ENCODE measurements around the gene HHIPL1.

Gene HHIPL1

DNA sequence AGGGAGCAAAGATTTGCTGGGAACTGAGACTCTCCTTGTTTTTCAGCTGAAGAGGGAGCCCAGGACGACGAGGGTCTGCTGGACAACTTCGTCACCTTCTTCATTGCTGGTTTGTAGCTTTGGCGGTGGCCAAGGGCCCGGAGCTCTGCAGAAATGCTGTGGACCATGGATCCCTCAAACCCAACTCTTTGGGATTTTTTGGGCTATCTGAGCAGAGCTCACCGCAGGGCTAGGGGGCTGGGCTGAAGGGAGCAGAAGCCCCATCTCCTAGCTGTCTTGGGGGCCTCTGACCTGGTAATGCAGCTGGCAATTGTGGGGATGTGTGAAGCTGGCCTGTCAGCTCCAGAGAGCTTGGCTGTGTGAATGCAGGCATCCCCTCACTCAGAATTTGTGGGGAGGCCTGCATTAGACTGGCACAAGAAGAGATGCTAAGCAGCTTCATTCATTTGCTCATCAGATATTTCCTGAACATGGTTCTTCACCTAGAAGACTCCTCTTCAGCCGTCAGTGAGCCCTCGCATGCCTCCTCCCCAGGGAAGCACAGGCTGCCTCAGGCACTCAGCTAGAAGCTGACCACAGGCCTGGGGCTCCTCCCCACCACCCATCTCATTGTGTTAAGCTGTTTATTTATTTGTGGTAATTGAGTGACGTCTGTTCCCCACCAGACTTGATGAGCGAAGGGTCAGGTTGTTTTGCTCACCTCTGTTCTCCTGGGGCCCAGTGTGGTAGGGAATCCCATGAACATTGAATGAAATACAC, 71.3 kb downstream of the HHIPL1 start:
- DNase-seq (ENCODE audit: low read depth), result no peak

DNA sequence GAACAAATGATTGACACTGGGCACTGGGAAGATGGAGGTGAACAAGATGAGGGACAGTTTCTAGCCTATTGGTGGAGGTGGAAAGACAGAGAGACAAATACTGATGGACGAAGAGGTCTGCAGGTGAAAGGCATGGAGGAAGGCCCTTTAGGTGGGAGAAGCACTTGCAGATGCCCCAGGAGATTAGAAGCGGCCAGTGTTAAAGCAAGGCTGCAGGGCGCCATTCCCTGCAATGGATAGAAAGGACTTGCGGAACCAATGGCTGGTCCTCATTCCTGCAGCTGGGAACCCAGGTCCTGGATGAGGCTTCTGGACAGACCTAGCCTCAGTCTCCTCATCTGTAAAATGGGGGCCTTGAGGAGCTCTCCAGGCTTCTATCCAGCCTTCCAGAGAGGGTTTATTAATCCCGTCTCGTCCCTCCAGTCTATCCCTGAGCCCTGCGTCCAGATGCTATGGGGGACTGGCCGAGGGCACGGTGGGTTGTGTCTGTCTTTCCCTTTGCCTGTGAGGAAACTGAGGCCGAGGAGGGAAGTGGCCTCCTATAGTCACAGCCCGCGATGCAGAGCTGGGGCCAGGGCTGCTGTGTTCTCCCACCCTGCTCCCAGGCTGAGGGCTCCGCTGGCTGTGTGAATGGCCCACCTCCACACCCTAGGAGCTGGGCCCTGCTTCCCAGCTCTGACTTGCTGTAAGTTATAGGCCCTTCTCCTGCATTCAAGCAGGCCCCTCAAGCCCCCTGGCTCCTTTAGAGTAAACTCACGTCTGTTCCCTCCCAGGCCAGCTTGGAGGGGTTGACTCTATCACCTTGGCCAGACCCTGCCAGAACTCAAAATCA, 72.1 kb downstream of the HHIPL1 start:
- no peak for DNase-seq (ENCODE audit: low read depth)

DNA sequence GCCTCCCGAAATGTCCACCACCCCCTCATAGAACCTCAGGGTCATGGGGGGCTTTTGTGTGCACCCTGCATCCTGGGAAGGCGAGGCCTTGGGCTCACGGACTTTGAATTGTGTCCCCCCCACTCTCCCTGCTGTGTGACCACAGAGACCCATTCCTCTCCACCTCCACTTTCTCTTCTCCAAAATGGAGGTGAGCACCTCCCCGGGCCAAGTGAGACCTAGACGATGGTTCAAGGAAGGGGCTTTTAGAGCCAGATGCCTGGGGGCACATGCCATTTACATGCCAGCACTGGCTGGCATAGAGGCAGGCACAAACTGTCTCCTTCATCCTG, 72.7 kb downstream of the HHIPL1 start:
- DNase-seq (ENCODE audit: low read depth), result no peak

DNA sequence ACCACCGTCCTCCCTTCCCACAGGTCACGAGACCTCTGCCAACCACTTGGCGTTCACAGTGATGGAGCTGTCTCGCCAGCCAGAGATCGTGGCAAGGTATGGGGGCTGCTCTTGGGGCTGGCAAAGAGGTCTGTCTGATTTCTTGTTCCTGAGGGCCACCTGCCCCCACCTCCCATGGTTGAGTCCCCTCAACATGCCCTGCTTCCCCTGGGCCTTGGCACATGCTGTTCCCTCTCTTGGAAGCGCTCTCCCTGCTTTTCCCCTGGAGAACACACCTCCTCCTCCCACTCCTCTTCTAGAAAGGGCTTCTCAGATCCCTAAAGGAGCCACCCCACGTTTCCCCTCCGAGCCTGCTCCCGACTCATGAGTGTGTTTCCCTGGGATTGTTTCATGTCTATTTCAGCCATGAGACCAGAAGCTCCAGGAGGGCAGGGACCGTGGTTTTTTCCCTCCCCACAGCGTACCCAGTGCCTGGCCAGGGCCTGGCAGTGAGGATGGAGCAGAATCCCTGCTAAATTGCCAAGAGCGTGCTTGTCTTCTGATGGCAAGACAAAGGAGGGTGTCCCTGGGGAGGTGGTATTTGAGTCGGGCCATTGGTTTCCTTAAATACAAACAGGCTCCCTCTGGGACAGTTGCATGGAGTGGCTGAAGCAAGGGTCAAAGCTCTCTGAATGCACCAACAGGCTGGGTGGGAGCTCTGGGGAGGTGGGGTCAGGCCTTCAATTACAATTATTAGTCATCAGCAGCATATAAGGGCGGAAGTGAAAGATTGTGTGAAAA, 73.3 kb downstream of the HHIPL1 start:
- no peak for DNase-seq (ENCODE audit: low read depth)

DNA sequence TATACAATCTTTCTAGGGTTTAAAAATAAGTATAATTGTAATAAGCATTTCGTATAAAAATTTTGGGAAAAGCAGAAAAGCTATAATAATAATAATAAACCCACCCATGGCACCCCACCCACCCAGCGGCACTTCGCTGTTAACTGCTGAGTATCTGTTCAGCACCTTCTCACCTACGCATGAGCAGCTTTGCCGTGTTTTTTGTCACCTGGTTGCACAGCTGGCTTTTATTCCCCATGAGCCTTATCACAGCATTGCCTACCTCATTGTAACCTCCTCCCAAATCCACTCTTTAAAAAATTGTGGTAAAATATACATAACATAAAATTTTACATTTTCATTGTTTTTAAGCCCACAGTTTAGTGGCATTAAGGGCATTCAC, 73.9 kb downstream of the HHIPL1 start:
- DNase-seq (ENCODE audit: low read depth), result no peak

DNA sequence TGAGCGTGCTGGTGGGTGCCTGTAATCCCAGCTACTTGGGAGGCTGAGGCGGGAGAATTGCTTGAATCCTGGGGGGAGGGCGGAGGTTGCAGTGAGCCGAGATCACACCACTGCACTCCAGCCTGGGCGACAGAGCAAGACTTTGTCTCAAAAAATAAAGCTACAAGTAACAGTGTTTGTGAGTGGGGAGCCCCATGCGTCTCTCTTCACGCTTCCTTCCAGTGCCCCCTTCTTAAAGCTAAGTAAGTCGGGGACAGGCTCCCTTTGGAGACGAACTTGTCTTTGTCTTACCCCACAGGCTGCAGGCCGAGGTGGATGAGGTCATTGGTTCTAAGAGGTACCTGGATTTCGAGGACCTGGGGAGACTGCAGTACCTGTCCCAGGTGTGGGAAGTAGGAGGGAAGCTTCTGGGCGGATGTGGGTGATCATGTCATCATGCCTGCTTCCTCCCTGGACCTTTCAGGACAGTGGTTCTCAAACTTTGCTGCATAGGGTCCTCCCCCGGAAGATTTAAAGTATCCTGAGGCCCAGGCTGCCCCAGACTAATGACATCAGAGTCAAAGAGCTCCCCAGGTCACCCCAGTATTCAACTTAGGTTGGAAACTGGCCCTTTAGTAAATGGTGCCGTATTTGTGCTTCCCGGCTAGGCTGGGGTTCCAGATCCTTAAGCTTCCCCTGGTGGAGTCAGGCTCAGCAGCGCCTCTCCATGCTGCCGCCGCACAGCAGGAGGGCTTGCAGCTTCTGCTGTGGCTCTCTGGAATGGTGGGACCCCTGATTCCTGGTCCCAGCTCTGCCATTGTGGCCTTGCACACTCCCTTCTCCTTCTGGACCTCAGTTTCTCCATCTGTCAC, 76.2 kb downstream of the HHIPL1 start:
- DNase-seq (ENCODE audit: low read depth), result no peak

DNA sequence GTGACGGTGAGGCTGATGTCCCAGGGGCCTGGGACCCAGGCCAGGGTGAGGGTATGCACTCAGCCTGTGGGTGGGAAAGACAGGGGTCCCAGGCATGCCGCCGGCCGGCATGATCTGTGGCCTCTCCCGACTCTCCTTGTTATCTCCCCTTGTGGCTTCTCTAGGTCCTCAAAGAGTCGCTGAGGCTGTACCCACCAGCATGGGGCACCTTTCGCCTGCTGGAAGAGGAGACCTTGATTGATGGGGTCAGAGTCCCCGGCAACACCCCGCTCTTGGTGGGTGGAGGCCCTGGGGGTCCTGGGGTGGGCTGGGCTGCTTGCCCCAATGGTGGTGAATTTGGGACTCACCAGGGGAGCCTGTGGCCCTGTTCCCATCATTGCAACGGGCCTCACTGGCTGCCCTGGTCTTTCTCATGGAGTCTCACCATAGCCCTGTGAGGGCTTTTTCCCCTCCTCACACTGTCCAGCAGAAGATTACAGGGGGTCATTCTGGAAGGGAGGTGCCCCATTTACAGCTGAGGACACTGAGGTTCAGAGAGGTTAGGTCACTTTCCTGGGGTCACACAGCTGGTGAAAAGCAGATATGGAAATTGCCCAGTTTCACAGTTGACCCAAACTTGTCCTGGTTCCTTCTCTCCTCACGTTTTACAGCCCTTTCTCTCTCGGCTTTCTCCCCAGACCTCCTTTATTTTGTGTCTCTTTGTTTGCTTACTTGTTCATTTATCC, 77.0 kb downstream of the HHIPL1 start:
- no peak for DNase-seq (ENCODE audit: low read depth)

DNA sequence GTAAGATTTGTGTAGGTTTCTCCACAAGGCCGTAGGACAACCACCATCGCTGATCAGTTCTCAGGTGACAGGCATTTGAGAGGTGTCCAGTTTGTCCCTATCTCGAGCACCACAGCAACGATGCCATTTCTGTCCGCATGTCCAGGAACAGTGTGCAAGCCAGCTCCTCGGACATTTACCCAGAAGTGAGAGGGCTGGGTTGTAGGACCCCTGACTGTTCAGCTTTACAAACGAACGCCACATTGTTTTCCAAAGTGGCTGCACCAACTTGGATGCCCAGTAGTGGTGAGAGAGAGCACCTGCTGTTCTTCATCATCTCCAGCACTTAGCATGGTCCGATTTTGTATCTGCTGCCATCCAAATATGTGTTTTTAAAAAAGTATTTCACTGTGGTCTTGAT, 77.8 kb downstream of the HHIPL1 start:
- no peak for DNase-seq (ENCODE audit: low read depth)

DNA sequence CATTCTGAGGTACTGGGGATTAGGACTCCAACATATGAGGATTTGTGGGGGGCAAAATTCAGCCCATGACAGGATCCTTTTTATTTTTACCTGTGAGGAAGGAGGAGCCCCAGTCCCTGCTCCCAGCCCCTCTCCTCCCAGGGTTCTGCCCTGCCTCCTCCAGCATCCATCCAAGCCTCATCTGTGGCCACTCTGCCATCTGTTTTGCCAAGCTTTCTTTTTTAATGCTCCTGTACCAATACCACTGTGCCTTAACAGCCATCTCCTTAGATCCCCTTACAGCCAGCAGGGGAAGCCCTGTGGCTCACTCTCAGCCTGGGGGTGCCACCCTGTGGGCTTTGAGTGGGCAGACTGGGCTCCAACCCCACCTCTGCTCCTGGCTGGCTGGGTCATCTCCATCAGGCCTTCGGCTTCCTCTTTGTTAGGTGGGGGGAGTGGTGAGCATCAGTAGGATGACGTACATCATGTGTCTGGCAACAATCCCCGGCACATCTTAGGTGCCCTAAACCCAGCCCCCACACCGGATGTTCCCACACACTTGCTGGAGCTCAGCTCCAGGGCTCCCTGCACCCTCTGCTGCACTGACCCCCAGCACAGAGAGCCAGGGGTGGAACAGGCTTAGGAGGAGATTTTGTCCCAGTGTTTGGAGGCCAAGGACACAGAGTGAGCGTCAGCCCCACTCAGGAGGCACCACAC, 79.4 kb downstream of the HHIPL1 start:
- DNase-seq (ENCODE audit: low read depth), result no peak

DNA sequence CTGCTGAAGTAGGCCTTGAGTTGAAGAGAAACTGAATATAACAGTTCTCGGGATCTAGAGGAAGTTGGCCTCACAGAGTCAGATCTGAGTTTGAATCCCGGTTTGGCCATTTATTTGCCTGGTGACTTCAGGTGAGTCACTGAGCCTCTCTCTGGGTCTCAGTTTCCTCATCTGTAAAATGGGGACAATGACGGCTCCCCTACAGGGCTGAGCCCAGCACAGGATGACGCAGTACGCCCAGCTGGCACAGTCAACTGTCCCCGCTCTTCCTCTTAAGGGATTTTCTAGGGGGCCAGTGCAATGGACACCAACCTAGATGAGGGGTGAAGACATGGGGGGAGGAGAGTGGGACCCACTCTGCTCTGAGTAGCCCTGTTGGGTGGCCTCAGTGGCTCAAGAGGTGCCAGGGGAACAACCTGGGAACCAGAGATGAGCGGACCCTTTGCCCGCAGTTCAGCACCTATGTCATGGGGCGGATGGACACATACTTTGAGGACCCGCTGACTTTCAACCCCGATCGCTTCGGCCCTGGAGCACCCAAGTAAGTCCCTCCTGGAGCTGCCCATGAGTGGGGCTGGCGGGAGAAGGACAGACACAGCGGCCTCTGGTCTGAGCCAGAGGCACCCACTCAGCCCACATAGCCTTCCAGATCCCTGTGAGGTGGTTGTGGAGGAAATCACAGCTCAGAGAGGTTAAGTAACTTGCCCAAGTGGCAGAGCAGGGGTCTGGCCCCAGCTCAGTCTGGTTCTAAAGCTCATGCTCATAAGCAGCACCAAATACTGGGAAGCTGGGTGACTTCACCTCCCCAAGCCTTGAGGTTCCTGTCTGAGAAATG, 80.2 kb downstream of the HHIPL1 start:
- no peak for DNase-seq (ENCODE audit: low read depth)

DNA sequence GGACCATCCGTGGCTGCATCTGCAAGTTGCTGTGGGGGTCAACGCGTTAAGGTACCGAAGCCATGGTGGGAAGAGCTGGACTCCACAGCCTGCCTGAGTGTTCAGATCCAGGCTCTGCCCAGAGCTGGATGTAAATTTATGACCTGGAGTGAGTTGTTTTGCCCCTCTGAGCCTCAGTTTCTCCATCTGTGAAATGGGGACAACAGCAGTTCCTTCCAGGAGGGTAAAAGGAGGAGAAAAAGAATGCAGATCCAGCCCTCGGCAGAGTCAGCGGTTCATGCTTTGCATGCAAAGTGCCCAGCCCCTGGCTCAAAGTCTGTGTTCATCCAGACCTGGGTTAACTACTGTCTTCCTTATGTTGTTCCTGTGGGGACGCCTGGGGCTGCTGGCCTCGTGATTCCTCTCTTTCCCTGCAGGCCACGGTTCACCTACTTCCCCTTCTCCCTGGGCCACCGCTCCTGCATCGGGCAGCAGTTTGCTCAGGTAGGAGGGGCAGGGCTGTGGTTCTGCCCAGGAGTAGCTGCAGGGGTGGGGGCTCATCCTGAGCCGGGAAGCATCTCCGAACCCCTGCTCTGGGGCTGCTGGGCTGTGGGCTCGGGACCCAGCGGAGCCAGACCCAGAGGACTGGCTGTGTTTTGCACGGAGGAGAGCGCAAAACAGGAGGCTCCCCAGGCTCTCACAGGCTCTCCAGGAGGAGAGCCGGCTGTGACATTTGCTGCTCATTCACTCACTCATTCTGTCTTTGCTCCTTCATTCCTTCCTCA, 81.0 kb downstream of the HHIPL1 start:
- DNase-seq (ENCODE audit: low read depth), result no peak

DNA sequence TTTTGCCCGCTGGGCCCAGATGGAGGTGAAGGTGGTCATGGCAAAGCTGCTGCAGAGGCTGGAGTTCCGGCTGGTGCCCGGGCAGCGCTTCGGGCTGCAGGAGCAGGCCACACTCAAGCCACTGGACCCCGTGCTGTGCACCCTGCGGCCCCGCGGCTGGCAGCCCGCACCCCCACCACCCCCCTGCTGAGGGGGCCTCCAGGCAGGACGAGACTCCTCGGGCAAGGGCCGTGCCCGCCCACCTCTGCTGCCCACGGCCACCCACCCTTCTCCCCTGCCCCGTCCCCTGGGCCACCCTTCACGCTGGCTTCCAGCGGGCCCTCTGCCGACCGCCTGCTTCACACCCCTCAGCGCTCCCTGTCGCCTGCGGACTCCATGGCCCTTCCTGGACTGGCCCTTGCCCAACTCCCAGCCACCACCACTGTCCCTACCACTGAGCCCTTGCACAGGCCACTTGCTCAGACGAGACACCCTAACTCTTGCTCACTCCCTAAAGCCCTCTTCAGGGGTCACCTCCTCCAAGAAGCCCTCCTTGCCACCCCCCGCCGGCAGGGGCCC, 81.7 kb downstream of the HHIPL1 start:
- no peak for DNase-seq (ENCODE audit: low read depth)

DNA sequence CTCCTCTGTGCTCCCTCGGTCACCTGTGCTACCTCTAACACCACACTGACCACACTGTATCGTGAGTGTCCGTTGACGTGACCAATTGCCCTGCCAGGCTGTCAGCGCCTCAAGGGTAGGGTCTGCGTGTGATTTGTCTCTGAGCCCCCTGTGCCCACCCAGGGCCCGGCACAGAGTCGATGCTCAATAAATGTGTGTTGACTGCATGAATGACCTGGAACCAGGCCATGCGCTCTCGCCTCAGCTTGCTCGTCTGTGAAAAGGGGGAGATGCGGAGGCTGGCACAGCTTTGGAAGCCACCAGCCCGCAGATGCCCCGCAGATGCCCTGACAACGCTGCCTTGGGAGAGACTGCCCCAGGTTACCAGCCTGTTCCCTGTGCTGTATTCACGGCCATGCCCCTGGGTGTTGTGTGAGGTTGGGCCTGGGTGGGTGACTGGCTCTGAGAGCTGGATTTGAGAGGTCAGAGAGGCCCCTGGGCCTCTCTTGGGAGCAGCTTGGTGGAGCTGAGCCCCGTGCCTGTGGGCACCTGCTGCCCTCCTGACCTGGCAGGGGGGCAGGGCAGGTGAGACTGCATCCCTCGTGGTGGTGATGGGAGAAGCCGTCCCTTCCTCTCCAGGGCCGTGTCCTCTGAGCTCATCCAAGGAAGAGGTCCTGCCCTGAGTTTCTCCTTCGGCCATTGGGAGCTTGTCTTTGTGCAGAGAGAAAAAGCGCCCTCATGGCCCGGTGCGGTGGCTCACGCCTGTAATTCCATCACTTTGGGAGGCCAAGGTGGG, 82.4 kb downstream of the HHIPL1 start:
- no peak for DNase-seq (ENCODE audit: low read depth)

DNA sequence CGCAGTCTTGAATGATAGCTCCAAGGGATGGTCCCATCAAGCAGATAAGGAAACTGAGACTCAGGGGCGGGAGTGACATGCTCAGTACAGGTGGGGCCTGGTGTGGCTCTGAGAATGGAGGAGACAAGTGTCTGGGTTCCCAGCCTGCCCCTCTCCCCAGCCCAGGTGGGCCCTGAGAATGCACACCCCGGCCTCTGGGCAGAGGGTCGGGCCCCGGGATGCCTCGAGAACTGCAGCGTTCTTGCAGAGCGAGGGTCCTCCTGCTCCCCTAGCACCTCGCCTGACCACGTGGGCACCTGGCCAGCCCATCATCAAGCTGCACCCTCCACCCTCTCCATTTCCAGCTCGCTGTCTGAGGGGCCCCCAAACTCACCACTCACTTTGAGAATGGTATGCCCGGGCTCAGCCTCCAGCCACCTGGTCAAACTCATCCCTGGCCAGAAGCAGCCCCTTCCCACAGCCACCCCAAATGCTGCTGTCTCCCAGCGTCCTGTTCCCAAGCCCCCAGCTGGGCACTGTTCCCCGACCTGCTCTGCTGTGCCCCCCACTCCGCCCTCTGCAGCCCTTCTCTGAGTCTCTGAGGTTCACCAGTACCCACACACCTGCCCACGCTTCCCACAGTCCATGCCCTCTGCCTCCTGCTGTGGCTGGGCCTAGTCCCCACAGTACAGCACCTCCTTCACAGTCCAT, 83.4 kb downstream of the HHIPL1 start:
- DNase-seq (ENCODE audit: low read depth), result no peak

DNA sequence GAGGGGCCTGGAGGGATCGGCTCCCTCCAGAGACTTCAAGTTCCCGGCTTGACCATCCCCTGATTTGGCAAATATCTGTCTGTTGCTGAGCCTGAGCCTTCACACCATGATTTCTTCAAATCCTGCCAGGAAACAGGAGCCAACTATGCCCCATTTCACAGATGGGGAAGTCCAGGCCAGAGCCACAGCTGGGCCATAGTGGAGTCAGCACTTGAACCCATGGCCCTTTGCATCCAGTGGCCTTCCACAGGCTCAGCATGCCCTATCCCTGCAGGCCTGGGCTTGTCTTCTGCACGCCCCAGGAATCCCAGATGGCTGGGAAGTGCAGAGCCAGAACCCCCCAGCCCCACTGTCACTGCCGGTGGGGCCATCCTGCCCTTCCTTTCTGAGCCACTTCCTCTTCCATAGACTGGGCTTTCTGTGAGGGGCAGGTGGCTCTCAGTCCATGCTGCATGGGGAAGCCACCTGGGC, 84.1 kb downstream of the HHIPL1 start:
- no peak for DNase-seq (ENCODE audit: low read depth)
